H9 (cell line): ENCODE measurements around the gene MTMR1. TPM values are rescaled to one million over a fixed set of nuclear protein-coding genes. Genes with fewer than 3 reads are reported as not detected.

ENCODE experiments used
- DNase-seq: peaks from one replicate; pipeline ENCODE4 v3.0.0-alpha.2; 2017
- H2AFZ ChIP-seq: one replicate; pipeline ENCODE4 v1.6.1; 2013; ENCODE audit warnings: mild to moderate bottlenecking, low read length, control low read depth, moderate library complexity
- H2AK5ac ChIP-seq: 2 replicates; pipeline ENCODE4 v1.6.1; 2013; ENCODE audit warnings: low read length, control low read depth, mixed read lengths; ENCODE audit not compliant: insufficient read length
- H2BK120ac ChIP-seq: one replicate; pipeline ENCODE4 v1.6.1; 2013; ENCODE audit warnings: low read depth, mild to moderate bottlenecking, low read length, control low read depth, inconsistent platforms; ENCODE audit not compliant: poor library complexity, severe bottlenecking
- H2BK12ac ChIP-seq: 2 replicates; pipeline ENCODE4 v1.6.1; 2013; ENCODE audit warnings: low read length, control low read depth, mixed read lengths, low read depth; ENCODE audit not compliant: insufficient read length
- H2BK15ac ChIP-seq: 2 replicates; pipeline ENCODE4 v1.6.1; 2013; ENCODE audit warnings: low read depth, low read length, control low read depth
- H2BK20ac ChIP-seq: one replicate; pipeline ENCODE4 v1.6.1; 2013; ENCODE audit warnings: low read depth, mild to moderate bottlenecking, low read length, control low read depth, inconsistent platforms; ENCODE audit not compliant: poor library complexity, severe bottlenecking
- H2BK5ac ChIP-seq: 2 replicates; pipeline ENCODE4 v1.6.1; 2013; ENCODE audit warnings: low read length, control low read depth, mixed read lengths; ENCODE audit not compliant: insufficient read length
- H3K14ac ChIP-seq: 2 replicates; pipeline ENCODE4 v1.6.1; 2013; ENCODE audit warnings: low read length, control low read depth; ENCODE audit not compliant: insufficient read depth
- H3K18ac ChIP-seq: 2 replicates; pipeline ENCODE4 v1.6.1; 2013; ENCODE audit warnings: low read depth, mild to moderate bottlenecking, mixed read lengths, low read length, control low read depth; ENCODE audit not compliant: insufficient read length
- H3K23ac ChIP-seq: 2 replicates; pipeline ENCODE4 v1.6.1; 2013; ENCODE audit warnings: low read length, control low read depth, mixed read lengths, low read depth; ENCODE audit not compliant: insufficient read length
- H3K23me2 ChIP-seq: 2 replicates; pipeline ENCODE4 v1.6.1; 2013; ENCODE audit warnings: low read depth, mild to moderate bottlenecking, mixed read lengths, low read length, control low read depth; ENCODE audit not compliant: insufficient read length, poor library complexity, severe bottlenecking
- H3K27ac ChIP-seq: 2 replicates; pipeline ENCODE4 v1.5.1; 2013; ENCODE audit warnings: low read length, control low read depth, mixed read lengths, low read depth; ENCODE audit not compliant: insufficient read length
- H3K27me3 ChIP-seq: 2 replicates; pipeline ENCODE4 v1.6.1; 2013; ENCODE audit warnings: low read length, control low read depth, inconsistent platforms; ENCODE audit not compliant: insufficient read depth
- H3K4ac ChIP-seq: 2 replicates; pipeline ENCODE4 v1.6.1; 2013; ENCODE audit warnings: low read depth, mild to moderate bottlenecking, control low read depth, inconsistent platforms, low read length, moderate library complexity
- H3K4me1 ChIP-seq: 2 replicates; pipeline ENCODE4 v1.6.1; 2013; ENCODE audit warnings: low read length, control low read depth, inconsistent platforms; ENCODE audit not compliant: insufficient read depth
- H3K4me2 ChIP-seq: 2 replicates; pipeline ENCODE4 v1.6.1; 2013; ENCODE audit warnings: low read length, control low read depth, mixed read lengths; ENCODE audit not compliant: insufficient read length, insufficient read depth
- H3K56ac ChIP-seq: 2 replicates; pipeline ENCODE4 v1.6.1; 2013; ENCODE audit warnings: low read depth, mild to moderate bottlenecking, mixed read lengths, low read length, control low read depth; ENCODE audit not compliant: insufficient read length
- H3K79me1 ChIP-seq: 2 replicates; pipeline ENCODE4 v1.6.1; 2013; ENCODE audit warnings: low read depth, mild to moderate bottlenecking, moderate library complexity, low read length, control low read depth, inconsistent platforms; ENCODE audit not compliant: insufficient read depth, poor library complexity, severe bottlenecking
- H3K79me2 ChIP-seq: 2 replicates; pipeline ENCODE4 v1.6.1; 2013; ENCODE audit warnings: low read length, control low read depth, inconsistent platforms; ENCODE audit not compliant: insufficient read depth
- H3K9ac ChIP-seq: 2 replicates; pipeline ENCODE4 v1.6.1; 2013; ENCODE audit warnings: low read length, control low read depth, mixed read lengths; ENCODE audit not compliant: insufficient read length; ENCODE audit errors: extremely low read depth
- H3K9me3 ChIP-seq: one replicate; pipeline ENCODE4 v1.6.1; 2013; ENCODE audit warnings: low read depth, low read length, inconsistent platforms; ENCODE audit not compliant: control insufficient read depth
- H3T11ph ChIP-seq: one replicate; pipeline ENCODE4 v1.6.1; 2013; ENCODE audit warnings: mild to moderate bottlenecking, low read length, control low read depth, inconsistent platforms
- H4K20me1 ChIP-seq: one replicate; pipeline ENCODE4 v1.6.1; 2013; ENCODE audit not compliant: control insufficient read depth, insufficient read length, insufficient read depth
- H4K5ac ChIP-seq: 2 replicates; pipeline ENCODE4 v1.6.1; 2013; ENCODE audit warnings: low read depth, mild to moderate bottlenecking, mixed read lengths, low read length, control low read depth; ENCODE audit not compliant: insufficient read length
- H4K8ac ChIP-seq: replicated peaks from 2 replicates; pipeline ENCODE4 v1.6.1; 2013; ENCODE audit warnings: low read length, control low read depth, mixed read lengths, low read depth; ENCODE audit not compliant: insufficient read length
- H4K91ac ChIP-seq: 2 replicates; pipeline ENCODE4 v1.6.1; 2013; ENCODE audit warnings: low read depth, mild to moderate bottlenecking, moderate library complexity, mixed read lengths, low read length, control low read depth; ENCODE audit not compliant: insufficient read length
- H3K27ac Mint-ChIP-seq, 3 experiments: 2 replicates in 2 of 3; 3 replicates in 1 of 3; pipeline ENCODE4 v1.8.0; 2020 to 2021; ENCODE audit warnings: mixed read lengths in 3 of 3, mild to moderate bottlenecking in 1 of 3, moderate library complexity in 1 of 3
- H3K27me3 Mint-ChIP-seq: 2 replicates; pipeline ENCODE4 v1.8.0; 2021; ENCODE audit warnings: low read depth, mild to moderate bottlenecking, moderate library complexity, mixed read lengths
- H3K36me3 Mint-ChIP-seq, 3 experiments: 2 replicates in 2 of 3; 3 replicates in 1 of 3; pipeline ENCODE4 v1.8.0; 2020 to 2021; ENCODE audit warnings: low read depth in 3 of 3, mixed read lengths in 3 of 3; ENCODE audit not compliant: insufficient read depth in 1 of 3
- H3K4me1 Mint-ChIP-seq, 2 experiments: 2 replicates each; pipeline ENCODE4 v1.8.0; 2020; ENCODE audit warnings: mixed read lengths in 2 of 2
- H3K4me3 Mint-ChIP-seq, 2 experiments: 2 replicates in 1 of 2; 3 replicates in 1 of 2; pipeline ENCODE4 v1.8.0; 2020 to 2021; ENCODE audit warnings: mild to moderate bottlenecking in 2 of 2, mixed read lengths in 2 of 2, moderate library complexity in 1 of 2
- H3K9me3 Mint-ChIP-seq, 2 experiments: 2 replicates in 1 of 2; 3 replicates in 1 of 2; pipeline ENCODE4 v1.8.0; 2020; ENCODE audit warnings: mild to moderate bottlenecking in 2 of 2, mixed read lengths in 2 of 2, moderate library complexity in 1 of 2
- total RNA-seq: library from RNA; stranded (reverse); gene quantifications from 2 replicates; pipeline ENCODE4 v1.2.1, GENCODE V29; 2021
- TF ChIP-seq, protein P1 (sequence below): fragments of 200-600 bp; sonication (generic); conservative IDR thresholded peaks from 3 replicates; pipeline ENCODE4 v1.8.0; 2021; ENCODE audit warnings: antibody characterized with exemption, mild to moderate bottlenecking

The MTMR1 gene
- total RNA-seq, 1 experiment from 2014 or later = 25.2 TPM

- TF ChIP-seq, protein P1, sequence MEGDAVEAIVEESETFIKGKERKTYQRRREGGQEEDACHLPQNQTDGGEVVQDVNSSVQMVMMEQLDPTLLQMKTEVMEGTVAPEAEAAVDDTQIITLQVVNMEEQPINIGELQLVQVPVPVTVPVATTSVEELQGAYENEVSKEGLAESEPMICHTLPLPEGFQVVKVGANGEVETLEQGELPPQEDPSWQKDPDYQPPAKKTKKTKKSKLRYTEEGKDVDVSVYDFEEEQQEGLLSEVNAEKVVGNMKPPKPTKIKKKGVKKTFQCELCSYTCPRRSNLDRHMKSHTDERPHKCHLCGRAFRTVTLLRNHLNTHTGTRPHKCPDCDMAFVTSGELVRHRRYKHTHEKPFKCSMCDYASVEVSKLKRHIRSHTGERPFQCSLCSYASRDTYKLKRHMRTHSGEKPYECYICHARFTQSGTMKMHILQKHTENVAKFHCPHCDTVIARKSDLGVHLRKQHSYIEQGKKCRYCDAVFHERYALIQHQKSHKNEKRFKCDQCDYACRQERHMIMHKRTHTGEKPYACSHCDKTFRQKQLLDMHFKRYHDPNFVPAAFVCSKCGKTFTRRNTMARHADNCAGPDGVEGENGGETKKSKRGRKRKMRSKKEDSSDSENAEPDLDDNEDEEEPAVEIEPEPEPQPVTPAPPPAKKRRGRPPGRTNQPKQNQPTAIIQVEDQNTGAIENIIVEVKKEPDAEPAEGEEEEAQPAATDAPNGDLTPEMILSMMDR = no peak
- Histone ChIP-seq H4K91ac (no peak overlapping the region), H4K8ac (no peak overlapping the region), H4K5ac (no peak overlapping the region), H2BK20ac (no peak overlapping the region), H3T11ph (no peak overlapping the region), H4K20me1 (no peaks in the 10 kb centered on the region), H3K4me2 (no peak overlapping the region), H3K23me2 (no peaks in the 10 kb centered on the region), H3K14ac (no peak overlapping the region), H3K9me3 (no peaks in the 10 kb centered on the region), H2AFZ (no peak overlapping the region), H2AK5ac (no peak overlapping the region), H3K23ac (no peak overlapping the region), H3K4ac (no peak overlapping the region), H3K27me3 (no peaks in the 10 kb centered on the region), H3K18ac (no peak overlapping the region), H3K9ac (no peak overlapping the region), H3K56ac (no peak overlapping the region), H2BK120ac (no peak overlapping the region), H3K79me2 (no peaks in the 10 kb centered on the region), H3K79me1 (no peaks in the 10 kb centered on the region), H3K27ac (no peak overlapping the region), H2BK5ac (no peak overlapping the region), H2BK12ac (no peak overlapping the region), H2BK15ac (no peak overlapping the region), H3K4me1 (no peaks in the 10 kb centered on the region)
- H3K36me3 Mint-ChIP-seq = peaks cover 3 to 29% (median 12%) of the 10 kb centered on the region in 3 experiments
- peaks cover 8 to 9% of the 10 kb centered on the region in 2 experiments; a peak in 3 of 4 replicates for H3K4me1 Mint-ChIP-seq
- H3K9me3 Mint-ChIP-seq = peaks cover 39 to 46% of the 10 kb centered on the region in 2 experiments
- no peak overlapping the region for H3K27ac Mint-ChIP-seq
- no peaks in the 10 kb centered on the region for H3K27me3 Mint-ChIP-seq
- no peak for DNase-seq
- H3K4me3 Mint-ChIP-seq = no peak overlapping the region
Observed at GRCh38 chrX:150703695-150703974, 10.4 kb downstream of the MTMR1 start.
